ENCODE results near the gene SMPD1.

The SMPD1 gene

GRCh38 chr11:6415797-6416196 lies 25.5 kb downstream of the SMPD1 start:
- no peak for DNase-seq

- no peak for DNase-seq
Observed at GRCh38 chr11:6417907-6418556, 27.8 kb downstream of the SMPD1 start.

- DNase-seq, result no peak
Observed at GRCh38 chr11:6418557-6419008, 28.3 kb downstream of the SMPD1 start.

- DNase-seq, result peak; percentile 72
Observed at GRCh38 chr11:6419009-6419631, 28.8 kb downstream of the SMPD1 start, which contains the start of gene APBB1. Gene APBB1, minus strand, starts transcription at chr11:6419094. Its CDS starts 7,747 bp downstream, at chr11:6411347.

- DNase-seq, result no peak
Observed at GRCh38 chr11:6420677-6421076, 30.4 kb downstream of the SMPD1 start.

- no peak for DNase-seq
Observed at GRCh38 chr11:6427516-6427915, 37.2 kb downstream of the SMPD1 start.

- no peak for DNase-seq
Observed at GRCh38 chr11:6431861-6432260, 41.6 kb downstream of the SMPD1 start.

- no peak for DNase-seq
Observed at GRCh38 chr11:6433998-6434660, 43.9 kb downstream of the SMPD1 start.

GRCh38 chr11:6437423-6437822 lies 47.1 kb downstream of the SMPD1 start:
- no peak for DNase-seq

- DNase-seq, result no peak
Observed at GRCh38 chr11:6437993-6438392, 47.7 kb downstream of the SMPD1 start.

GRCh38 chr11:6438979-6439571 lies 48.8 kb downstream of the SMPD1 start:
- DNase-seq, result no peak

GRCh38 chr11:6440906-6441358 lies 50.7 kb downstream of the SMPD1 start, which contains the start of gene HPX:
Gene HPX, minus strand, starts transcription at chr11:6440987. Its CDS starts 24 bp downstream, at chr11:6440963.
- DNase-seq, result no peak

- no peak for DNase-seq
Observed at GRCh38 chr11:6442441-6442840, 52.2 kb downstream of the SMPD1 start.

- peak; percentile 43 for DNase-seq
Observed at GRCh38 chr11:6443269-6444003, 53.2 kb downstream of the SMPD1 start.

Measured in T-helper 9 cell (primary cell).